Activated naive CD4-positive, alpha-beta T cell treated with anti-CD3 and anti-CD28 coated beads, Interleukin-2, amount 10 ng/mL, durations not matched to agents 7 days and 5 days (primary cell): Measurements from ENCODE around the gene MAEA.

Experiments
- CTCF ChIA-PET: fragments of 350-600 bp; sonication (Branson Sonifier 250); formaldehyde crosslinking; loops from one replicate; lab custom pipeline; 2021; ENCODE audit warnings: antibody characterized with exemption; lab: Charles Lee
- DNase-seq: peaks from one replicate; pipeline ENCODE4 v3.0.0-alpha.2; 2020
- H3K27ac Mint-ChIP-seq: one replicate; pipeline ENCODE4 v1.8.0; 2021; ENCODE audit warnings: mild to moderate bottlenecking, moderate library complexity, mixed read lengths
- H3K27me3 Mint-ChIP-seq: one replicate; pipeline ENCODE4 v1.8.0; 2021; ENCODE audit warnings: mild to moderate bottlenecking, mixed read lengths
- H3K36me3 Mint-ChIP-seq: one replicate; pipeline ENCODE4 v1.8.0; 2021; ENCODE audit warnings: mixed read lengths
- H3K4me1 Mint-ChIP-seq: one replicate; pipeline ENCODE4 v1.8.0; 2021; ENCODE audit warnings: mixed read lengths
- H3K4me3 Mint-ChIP-seq: one replicate; pipeline ENCODE4 v1.8.0; 2021; ENCODE audit warnings: mild to moderate bottlenecking, moderate library complexity, mixed read lengths
- H3K9me3 Mint-ChIP-seq: one replicate; pipeline ENCODE4 v1.8.0; 2021; ENCODE audit warnings: mixed read lengths

The MAEA gene

DNA sequence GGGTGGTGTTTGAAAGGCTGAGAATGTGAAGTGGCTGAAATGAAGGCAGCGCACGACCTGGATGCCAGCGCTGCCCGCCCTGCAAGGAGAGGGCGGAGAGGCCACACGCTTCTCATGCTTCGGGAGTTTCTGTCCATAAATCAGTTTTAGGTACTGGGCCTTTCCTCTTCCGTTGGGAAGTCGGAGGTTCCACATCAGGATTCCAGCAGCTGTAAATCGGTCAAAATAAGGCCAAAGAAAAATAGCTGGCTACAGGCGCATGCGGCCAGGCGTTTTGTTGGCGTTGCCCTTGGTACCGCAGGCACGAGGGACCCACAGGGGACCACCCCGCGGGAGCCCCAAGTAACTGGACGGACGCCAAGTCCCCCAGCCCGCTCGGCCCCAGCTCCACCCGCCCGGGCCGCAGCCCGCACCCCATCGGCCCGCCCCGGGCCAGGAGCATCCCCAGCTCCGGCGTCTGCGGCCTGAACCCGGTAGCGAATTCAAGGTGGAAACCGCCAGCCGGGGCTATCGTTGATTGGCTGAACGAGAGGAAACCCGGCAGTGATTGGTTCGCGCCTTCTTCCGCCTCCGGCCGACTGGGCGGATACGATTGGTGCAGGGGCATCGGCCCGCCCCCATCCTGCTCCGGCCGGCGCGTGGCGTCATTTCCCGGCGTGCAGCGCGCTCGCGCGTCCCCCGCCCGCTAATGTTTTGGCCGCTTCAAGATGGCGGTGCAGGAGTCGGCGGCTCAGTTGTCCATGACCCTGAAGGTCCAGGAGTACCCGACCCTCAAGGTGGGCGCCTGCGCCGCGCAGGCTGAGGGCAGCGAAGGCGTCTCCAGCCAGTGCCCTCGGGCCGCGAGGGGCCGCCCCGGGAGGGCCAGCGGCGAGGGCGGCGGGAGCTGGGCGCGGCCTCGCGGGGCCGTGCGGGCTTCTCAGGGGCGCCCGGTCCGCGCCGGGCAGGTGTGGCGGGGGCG, at the start of gene MAEA:
MAEA (plus strand) TSS at position 685 of the 958 bp plus-strand sequence; CDS start at position 708, 23 bp downstream.
- peaks cover 37% of the 10 kb centered on the region for H3K4me1 Mint-ChIP-seq
- CTCF ChIA-PET: interaction anchor here (1.0 to 7.0 kb wide), 7 partner anchors 11 to 160 kb away, joined by 3 to 52 read pairs (median 4); no protein-coding TSS in a partner anchor

DNA sequence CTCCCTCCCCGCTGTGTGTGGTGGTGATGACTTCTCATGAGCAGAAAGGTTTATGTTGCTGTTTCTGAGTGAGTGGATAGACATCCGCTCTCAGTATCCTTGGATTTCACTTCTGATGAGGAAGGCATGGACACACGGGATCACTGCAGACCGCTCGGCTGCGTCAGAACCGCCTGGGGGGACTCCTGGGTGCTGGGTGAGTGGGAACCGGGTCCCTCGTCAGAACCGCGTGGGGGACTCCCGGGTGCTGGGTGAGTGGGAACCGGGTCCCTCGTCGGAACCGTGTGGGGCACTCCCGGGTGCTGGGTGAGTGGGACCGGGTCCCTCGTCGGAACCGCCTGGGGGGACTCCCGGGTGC, 49.8 kb upstream of the MAEA start:
- CTCF ChIA-PET: no interaction called here
- Mint-ChIP-seq H3K4me1 (peaks cover 16% of the 10 kb centered on the region), H3K27me3 (no peaks in the 10 kb centered on the region), H3K4me3 (no peak overlapping the region), H3K9me3 (no peaks in the 10 kb centered on the region), H3K36me3 (peaks cover 31% of the 10 kb centered on the region), H3K27ac (no peak overlapping the region)
- DNase-seq: no peak

More for the DNA sequence above, at the start of gene MAEA:
- H3K27me3 Mint-ChIP-seq: no peaks in the 10 kb centered on the region
- peak within 1 kb of the TSS; percentile 92 for H3K27ac Mint-ChIP-seq
- peaks cover 18% of the 10 kb centered on the region for H3K36me3 Mint-ChIP-seq
- DNase-seq: peak; percentile 98
- peaks cover 8% of the 10 kb centered on the region for H3K9me3 Mint-ChIP-seq
- peak within 1 kb of the TSS; percentile 96 for H3K4me3 Mint-ChIP-seq

DNA sequence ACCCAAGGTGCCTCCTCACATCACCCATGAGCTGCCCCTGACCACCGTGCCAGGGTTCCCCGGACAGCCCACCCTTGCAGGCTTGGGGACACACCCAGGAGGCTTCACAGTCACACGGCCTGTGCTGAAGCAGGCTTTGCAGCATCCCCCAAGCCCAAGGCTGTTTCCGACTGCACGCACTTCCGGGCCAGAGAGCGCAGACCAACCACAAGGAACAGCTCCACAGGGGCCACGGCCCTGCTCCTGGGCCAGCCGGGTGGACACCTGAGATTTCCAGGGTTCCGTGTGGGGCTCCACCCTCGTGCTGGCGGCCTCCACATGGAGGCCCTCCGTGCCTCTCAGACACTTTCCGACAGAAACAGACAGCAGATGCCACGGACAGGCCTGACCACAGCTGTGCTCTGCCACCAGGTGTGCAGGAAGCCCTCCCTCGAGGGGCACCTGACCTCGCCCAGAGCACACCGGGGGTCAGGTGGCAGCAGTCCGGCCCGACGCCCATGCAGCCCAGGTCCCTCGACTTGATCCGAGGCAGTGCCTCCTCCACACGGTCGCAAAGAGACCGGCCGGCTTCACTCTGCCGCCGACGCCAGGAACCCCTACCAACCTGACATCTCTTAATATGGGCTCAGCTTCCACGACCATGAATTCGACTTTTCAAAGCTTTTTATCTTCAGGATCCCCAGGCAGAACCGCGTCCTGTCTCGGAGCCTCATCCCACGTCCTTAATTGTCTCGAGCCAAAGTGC, 48.8 kb upstream of the MAEA start:
- Mint-ChIP-seq H3K9me3 (no peaks in the 10 kb centered on the region), H3K4me3 (no peak overlapping the region), H3K27me3 (no peaks in the 10 kb centered on the region), H3K36me3 (peaks cover 23% of the 10 kb centered on the region), H3K27ac (peak overlapping the region; percentile 37), H3K4me1 (peaks cover 26% of the 10 kb centered on the region)
- DNase-seq: no peak
- CTCF ChIA-PET: no interaction called here

DNA sequence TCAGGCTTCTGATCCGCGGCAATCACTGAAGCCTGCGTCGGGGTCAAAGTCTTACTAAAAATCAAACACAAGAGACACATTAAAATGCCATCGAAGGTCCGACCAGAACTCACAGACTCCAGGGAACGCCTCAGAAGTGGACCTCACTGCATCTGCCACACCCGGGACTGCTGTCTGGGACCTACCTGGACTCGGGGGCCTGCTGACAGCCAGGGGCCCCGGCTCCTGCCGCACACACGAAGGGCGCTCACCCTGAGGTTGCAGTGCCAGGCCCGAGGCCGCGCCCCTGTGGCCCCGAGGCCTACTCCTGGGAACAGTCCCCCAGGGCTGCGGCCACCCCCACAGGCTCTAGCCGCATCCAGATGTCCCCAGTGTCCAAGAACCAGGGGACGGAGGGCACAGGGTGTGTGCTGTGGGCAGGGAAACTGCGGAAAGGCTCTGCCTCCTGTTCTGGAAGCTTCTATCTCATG, 48.2 kb upstream of the MAEA start:
- H3K9me3 Mint-ChIP-seq: no peaks in the 10 kb centered on the region
- H3K27ac Mint-ChIP-seq: peak overlapping the region; percentile 37
- H3K27me3 Mint-ChIP-seq: no peaks in the 10 kb centered on the region
- no peak overlapping the region for H3K4me3 Mint-ChIP-seq
- DNase-seq: no peak
- H3K36me3 Mint-ChIP-seq: peaks cover 23% of the 10 kb centered on the region
- H3K4me1 Mint-ChIP-seq: peaks cover 32% of the 10 kb centered on the region
- CTCF ChIA-PET: no interaction called here

DNA sequence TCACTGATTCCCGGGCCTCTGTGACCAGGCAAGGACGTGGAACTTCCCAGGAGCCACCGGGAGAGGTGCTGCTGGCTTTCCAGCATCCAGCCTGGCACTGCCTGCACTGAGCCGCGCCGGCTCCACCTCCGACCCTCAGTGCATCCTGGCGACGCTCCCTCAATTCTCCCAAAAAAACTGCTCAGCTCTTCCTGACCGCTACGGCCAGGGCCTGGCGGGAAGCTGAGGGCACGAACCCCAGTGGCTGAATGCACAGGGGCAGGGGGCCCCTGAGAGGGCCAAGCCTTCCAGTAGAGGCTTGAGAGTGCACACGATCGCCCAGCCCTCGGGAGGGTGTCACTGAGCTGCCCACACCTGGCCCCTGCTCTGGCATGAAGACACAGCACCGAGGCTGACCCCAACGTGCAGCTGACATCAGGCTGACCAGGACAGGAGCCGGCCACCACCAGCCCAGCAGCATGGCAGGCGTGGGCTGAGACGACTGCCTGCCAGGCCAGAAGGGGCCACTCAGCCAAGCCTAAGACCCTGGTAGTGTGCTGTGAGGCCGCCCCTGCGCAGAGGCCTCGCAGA, 47.7 kb upstream of the MAEA start:
- CTCF ChIA-PET: no interaction called here
- no peaks in the 10 kb centered on the region for H3K9me3 Mint-ChIP-seq
- H3K4me3 Mint-ChIP-seq: no peak overlapping the region
- DNase-seq: no peak
- H3K27ac Mint-ChIP-seq: no peak overlapping the region
- no peaks in the 10 kb centered on the region for H3K27me3 Mint-ChIP-seq
- H3K4me1 Mint-ChIP-seq: peaks cover 37% of the 10 kb centered on the region
- H3K36me3 Mint-ChIP-seq: peaks cover 25% of the 10 kb centered on the region

DNA sequence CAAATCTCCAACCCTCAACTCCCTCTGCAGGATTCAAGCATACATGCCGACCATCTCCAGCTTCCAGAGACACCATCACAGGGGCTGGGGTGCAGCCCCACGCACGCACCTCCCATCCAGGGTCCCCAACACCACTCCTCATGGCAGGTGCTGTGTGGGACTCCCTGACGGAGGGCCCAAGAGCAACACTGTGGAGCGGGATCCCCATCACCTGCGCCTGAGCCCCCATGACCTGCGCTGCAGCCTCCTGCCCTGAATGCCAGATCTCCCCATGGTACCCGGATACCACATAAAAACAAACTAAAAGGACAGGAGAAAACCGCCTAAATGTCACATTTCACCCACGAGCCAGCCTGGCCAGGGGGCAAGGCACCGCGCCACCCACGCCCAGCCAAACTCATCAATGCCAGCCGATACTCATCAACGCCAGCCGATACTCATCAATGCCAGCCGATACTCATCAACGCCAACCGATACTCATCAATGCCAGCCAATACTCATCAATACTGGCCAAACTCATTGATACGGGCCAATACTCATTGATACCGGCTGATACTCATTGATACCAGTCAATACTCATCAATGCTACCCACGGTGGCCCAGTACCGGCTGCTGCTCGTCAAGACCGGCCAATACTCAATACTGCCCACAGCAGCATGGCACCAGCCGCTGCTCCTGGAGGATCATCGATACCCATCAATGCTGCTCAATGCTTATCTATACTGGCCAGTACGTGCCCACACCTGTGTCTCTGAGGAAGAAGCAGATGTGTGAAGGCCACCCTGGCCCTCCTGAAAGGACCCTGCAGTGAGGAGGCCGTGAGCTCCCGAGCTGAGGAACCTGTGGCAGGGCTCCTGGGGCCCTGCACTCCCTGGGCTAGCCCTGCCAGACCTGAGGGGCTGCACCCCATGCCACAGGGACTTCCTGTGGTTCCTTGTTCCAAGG, 46.9 kb upstream of the MAEA start:
- DNase-seq: no peak
- CTCF ChIA-PET: interaction anchor here (1.0 kb wide), 1 partner anchor 12 kb away, joined by 3 read pairs; no protein-coding TSS in a partner anchor

DNA sequence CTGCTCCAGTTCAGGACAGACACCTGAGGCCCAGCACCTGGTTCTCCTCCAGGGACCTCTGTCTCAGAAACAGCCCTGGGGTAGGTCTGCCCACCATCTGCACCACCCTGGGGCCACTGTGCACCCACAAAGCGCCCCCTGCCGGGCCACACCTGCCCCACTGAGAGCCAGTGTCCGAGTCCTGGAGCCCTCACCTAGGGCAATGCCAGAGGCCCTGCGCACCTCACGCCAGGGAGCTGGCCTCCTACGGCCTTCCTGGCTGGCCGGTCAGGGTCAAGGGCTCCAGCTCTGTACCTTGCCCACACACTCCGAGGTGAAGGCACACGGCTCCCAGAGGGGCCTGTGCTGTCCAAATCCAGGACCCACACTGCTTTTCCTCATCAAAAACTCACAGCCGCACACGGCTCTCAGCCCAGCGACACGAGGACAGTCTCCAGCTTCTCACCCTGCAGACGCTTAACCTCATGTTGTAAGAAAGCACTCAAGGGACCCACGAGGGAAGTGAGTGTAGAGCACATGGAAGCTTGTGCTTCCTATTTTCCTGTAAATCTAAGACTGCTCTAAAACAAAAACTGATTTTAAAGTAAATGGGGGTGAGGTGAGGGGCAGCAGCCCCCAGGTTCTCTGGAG, 46.1 kb upstream of the MAEA start:
- CTCF ChIA-PET: interaction anchor here (0.8 to 1.0 kb wide), 3 partner anchors 11 to 85 kb away, joined by 3 read pairs; no protein-coding TSS in a partner anchor
- H3K27ac Mint-ChIP-seq: no peak overlapping the region
- no peaks in the 10 kb centered on the region for H3K9me3 Mint-ChIP-seq
- no peak overlapping the region for H3K4me3 Mint-ChIP-seq
- peak; percentile 22 for DNase-seq
- peaks cover 23% of the 10 kb centered on the region for H3K36me3 Mint-ChIP-seq
- H3K4me1 Mint-ChIP-seq: peaks cover 39% of the 10 kb centered on the region
- H3K27me3 Mint-ChIP-seq: no peaks in the 10 kb centered on the region

More for the DNA sequence above, 46.9 kb upstream of the MAEA start:
- Mint-ChIP-seq H3K36me3 (peaks cover 27% of the 10 kb centered on the region), H3K4me1 (peaks cover 39% of the 10 kb centered on the region), H3K27ac (peak overlapping the region; percentile 33), H3K9me3 (no peaks in the 10 kb centered on the region), H3K4me3 (no peak overlapping the region), H3K27me3 (no peaks in the 10 kb centered on the region)

DNA sequence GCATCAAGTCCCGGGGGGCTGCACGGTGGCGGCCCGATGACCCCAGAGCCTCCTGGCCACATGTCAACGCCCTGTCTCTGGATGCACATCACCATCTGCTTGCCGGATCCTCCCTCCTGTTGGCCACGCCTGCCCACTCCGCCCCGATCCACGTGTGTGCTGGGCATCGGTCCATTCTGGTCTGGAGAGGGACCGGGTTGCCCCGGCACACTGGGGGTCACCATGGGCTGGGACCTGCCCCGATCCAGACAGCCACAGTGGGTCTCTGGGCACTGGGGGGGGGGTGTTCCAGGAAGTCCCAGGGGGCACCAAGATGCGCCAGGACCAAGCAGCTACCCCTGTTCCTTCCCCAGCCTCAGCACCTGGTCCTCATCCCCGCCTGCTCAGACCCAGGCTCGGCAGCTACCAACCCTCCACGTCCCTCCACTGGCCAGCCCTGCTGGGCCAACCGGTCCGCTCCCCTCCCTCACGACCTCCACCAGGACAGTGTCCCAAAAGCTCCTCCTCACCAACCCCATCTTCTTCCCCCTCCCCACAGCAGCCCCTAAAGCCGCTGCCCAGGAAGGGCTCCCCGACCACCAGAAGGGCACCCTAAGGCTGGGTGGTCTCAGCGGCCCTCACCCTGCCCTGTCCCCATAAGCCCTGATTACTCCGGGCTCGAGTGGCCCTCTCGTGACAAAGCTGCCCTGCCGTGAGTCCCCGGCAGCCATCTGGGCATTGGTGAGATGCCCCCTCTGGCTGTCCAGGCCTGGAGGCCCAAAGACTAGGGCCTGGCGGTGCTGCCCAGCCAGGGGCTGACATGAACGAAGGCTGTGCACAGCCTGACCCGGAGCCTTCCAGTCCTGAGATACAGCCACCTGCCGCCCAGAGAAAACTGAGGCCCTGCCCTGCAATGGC, 45.4 kb upstream of the MAEA start:
- Mint-ChIP-seq H3K36me3 (peaks cover 18% of the 10 kb centered on the region), H3K9me3 (no peaks in the 10 kb centered on the region), H3K27me3 (no peaks in the 10 kb centered on the region), H3K27ac (no peak overlapping the region), H3K4me1 (peaks cover 39% of the 10 kb centered on the region), H3K4me3 (peak overlapping the region; percentile 26)
- CTCF ChIA-PET: interaction anchor here (0.8 to 1.4 kb wide), 3 partner anchors 24 to 86 kb away, joined by 3 to 4 read pairs (median 3); no protein-coding TSS in a partner anchor
- DNase-seq: no peak

DNA sequence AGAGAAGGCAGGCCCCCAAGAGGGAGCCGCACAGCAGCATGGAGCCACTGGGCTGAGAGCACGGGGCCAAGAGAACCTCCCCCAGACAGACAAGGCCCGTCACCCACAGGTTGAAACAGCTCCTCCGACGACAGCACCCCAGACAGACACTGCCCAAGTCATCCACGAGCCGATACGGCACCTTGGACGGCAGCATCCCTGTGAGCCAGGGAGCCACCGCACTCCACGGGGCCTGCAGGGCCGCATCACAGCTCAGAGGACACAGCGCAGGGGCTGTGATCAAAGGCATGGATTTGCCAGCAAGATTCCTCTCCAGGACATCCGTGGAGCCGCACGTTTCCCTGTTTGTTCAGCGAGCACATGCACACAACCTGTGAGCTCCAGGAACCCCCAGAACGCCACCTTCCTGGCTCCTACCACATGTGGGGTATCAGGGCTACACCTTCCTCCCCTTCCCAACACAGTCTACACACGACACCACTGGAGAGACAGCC, 44.7 kb upstream of the MAEA start:
- H3K4me1 Mint-ChIP-seq: peaks cover 42% of the 10 kb centered on the region
- H3K27me3 Mint-ChIP-seq: no peaks in the 10 kb centered on the region
- peak overlapping the region; percentile 59 for H3K4me3 Mint-ChIP-seq
- peaks cover 18% of the 10 kb centered on the region for H3K36me3 Mint-ChIP-seq
- CTCF ChIA-PET: interaction anchor here (1.4 kb wide), 1 partner anchor 23 kb away, joined by 4 read pairs; no protein-coding TSS in a partner anchor
- peak overlapping the region; percentile 75 for H3K27ac Mint-ChIP-seq
- no peaks in the 10 kb centered on the region for H3K9me3 Mint-ChIP-seq
- DNase-seq: peak; percentile 17

DNA sequence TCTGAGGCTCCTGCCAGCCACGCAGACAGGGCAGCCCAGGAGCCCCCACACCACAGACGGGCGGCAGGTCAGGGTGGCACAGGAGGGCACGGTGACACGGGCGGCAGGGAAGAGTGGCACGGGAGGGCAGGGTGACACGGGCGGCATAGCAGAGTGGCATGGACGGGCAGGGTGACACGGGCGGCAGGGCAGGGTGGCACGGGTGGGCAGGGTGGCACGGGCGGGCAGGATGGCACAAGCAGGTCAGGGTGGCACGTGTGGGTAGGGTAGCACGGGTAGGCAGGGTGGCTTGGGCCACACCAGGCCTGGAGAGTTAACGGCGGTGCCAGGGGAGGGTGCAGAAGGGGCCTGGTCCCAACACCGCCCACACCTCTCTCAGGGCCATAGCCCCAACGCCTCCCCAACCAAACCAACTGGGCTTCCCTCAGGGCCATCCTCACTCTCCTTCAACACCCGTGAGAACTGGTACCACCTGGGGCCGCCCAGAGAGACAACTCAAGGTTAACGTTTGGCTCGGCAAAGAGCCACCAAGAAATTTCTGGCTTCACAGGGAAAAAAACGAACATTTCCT, 44.1 kb upstream of the MAEA start:
- no peaks in the 10 kb centered on the region for H3K9me3 Mint-ChIP-seq
- peak overlapping the region; percentile 89 for H3K4me3 Mint-ChIP-seq
- CTCF ChIA-PET: interaction anchor here (1.4 kb wide), 1 partner anchor 23 kb away, joined by 4 read pairs; no protein-coding TSS in a partner anchor
- DNase-seq: peak; percentile 18
- H3K27me3 Mint-ChIP-seq: no peaks in the 10 kb centered on the region
- peak overlapping the region; percentile 75 for H3K27ac Mint-ChIP-seq
- peaks cover 48% of the 10 kb centered on the region for H3K4me1 Mint-ChIP-seq
- H3K36me3 Mint-ChIP-seq: peaks cover 24% of the 10 kb centered on the region

DNA sequence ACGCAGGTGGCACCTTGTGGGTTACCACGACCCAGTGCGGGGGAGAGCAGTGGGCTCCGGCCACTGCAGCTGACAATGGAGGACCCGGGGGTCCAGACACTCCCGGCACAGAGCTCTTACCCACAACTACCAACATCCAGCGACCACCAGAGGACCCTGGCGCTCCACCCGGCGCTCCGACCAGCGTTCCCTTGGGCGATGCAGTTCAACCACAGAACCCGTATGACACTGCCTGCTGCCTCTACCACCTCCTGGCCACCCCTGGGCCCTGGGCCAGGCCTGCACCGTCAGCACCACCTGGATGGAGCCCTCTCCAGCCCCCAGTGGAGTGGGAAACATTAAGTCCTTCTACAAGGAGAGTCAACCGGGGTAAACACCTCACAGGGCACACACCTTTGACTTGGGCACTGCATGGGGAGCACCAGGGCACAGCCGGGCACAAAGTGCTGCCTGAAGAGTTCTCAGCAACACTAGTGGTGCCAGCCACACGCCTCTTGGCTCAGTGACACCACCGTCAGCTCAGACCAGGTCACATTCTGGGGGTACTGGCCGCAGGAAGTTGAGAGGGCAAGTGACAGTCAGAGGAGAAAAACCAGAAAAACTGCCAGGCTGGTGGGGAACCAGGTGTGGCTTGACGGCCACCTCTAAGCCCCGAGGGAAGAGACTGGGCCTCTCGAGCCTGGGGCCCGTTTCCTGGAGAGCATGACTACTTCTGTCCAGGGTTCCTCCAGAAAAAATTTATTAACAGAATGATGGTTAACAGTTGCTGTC, 43.4 kb upstream of the MAEA start:
- Mint-ChIP-seq H3K27me3 (no peaks in the 10 kb centered on the region), H3K4me3 (peak overlapping the region; percentile 89), H3K4me1 (peaks cover 53% of the 10 kb centered on the region), H3K9me3 (no peaks in the 10 kb centered on the region), H3K36me3 (peaks cover 23% of the 10 kb centered on the region), H3K27ac (peak overlapping the region; percentile 96)
- CTCF ChIA-PET: interaction anchor here (0.9 to 1.5 kb wide), 5 partner anchors 22 to 100 kb away, joined by 3 to 5 read pairs (median 4); no protein-coding TSS in a partner anchor
- DNase-seq: peak; percentile 22
